NCI-H524 (cell line): ENCODE measurements around the gene SGSH.

ENCODE experiments used
- DNase-seq, 2 experiments: peaks; one replicate each; lab custom pipeline; 2025; lab: John Stamatoyannopoulos, UW

The SGSH gene

DNA sequence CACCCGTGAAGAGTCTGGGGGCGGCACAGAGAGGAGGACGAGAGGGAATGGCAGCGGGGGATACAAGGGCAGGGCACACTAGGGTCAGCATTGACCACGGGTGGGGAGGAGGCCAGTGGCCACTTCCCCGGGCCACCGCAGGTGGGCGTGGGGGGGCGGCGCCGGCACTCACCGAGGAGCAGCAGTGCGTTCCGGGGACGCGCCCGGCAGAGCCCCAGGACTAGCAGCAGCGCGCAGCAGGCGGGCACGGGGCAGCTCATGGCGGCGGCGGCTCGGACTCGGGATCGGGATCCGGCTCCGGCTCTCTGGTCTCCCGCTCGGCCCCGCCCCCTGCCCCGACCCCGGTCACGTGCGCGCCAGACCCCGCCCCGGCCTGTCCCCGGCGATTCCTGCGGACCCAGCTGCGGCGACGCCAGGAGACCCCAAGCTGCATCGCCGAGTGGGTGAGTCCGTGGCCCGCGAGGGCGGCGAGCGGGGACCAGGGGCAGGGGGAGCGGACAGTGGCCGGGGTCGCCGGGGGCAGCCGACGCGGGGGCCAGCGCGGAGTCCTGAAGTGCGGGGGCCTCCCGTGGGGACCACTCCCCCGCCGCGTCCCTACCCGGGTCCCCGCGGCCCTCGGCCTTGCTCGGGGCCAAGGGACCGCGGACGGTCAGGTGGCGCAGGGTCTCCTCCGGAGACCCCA, at the start of gene SGSH, which contains the start of gene SLC26A11:
Gene SGSH, minus strand, starts transcription at position 280 of the 682 bp plus-strand sequence. Its CDS starts 20 bp downstream, at position 260.
Gene SLC26A11, plus strand, starts transcription at position 374 of the 682 bp plus-strand sequence. CDS start 1,134 bp downstream, outside the sequence.
- DNase-seq, result peak; percentile 62 to 75

DNA sequence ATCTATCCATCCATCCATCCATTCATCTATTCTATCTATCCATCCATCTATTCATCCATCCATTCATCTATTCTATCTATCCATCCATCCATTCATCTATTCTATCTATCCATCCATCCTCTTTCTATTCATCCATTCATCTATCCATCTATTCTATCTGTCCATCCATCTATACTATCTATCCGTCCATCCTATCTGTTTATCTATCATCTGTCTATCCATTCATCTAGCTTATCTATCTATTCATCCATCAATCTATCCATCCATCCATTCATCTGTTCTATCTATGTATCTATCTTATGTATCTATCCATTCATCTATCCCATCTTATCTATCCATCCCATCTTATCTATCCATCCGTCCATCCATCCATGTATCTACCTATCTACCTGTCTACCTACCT, 49.3 kb upstream of the SGSH start:
- DNase-seq, result no peak

DNA sequence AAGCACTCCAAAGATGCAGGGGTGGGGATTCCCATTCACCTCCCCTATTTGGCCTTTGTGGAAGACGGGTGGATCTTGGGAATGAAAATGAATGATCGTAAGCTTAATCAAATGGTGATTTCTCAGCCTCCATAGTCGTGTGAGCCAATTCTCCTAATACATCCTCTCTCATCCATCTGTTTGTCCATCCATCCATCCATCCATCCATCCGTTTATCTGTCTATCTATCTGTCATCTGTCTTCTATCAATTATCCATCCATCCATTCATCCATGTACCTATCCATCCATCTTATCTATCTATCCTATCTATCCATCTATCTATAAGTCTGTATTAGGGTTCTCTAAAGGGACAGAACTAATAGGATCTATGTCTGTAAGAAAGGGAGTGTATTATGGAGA, 48.3 kb upstream of the SGSH start:
- DNase-seq, result no peak

DNA sequence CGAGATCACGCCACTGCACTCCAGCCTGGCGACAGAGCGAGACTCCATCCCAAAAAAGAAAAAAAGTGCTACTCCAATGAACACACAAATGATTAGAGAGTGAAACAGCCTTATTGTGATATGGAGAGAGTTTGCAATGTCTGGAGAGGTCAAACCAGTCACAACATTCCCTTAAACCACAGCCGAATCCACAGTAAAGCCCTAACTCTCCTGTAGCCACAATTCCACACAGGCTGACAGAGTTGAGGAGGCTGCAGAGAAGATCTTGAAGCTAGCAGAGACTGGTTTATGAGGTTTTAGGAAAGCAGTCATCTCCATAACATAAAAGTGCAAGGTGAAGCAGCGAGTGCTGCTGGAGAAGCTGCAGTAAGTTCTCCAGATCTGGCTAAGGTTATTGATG, 47.3 kb upstream of the SGSH start:
- no peak for DNase-seq

- no peak for DNase-seq
These were observed 45.3 kb upstream of the SGSH start for GRCh38 chr17:80265205-80266068.

DNA sequence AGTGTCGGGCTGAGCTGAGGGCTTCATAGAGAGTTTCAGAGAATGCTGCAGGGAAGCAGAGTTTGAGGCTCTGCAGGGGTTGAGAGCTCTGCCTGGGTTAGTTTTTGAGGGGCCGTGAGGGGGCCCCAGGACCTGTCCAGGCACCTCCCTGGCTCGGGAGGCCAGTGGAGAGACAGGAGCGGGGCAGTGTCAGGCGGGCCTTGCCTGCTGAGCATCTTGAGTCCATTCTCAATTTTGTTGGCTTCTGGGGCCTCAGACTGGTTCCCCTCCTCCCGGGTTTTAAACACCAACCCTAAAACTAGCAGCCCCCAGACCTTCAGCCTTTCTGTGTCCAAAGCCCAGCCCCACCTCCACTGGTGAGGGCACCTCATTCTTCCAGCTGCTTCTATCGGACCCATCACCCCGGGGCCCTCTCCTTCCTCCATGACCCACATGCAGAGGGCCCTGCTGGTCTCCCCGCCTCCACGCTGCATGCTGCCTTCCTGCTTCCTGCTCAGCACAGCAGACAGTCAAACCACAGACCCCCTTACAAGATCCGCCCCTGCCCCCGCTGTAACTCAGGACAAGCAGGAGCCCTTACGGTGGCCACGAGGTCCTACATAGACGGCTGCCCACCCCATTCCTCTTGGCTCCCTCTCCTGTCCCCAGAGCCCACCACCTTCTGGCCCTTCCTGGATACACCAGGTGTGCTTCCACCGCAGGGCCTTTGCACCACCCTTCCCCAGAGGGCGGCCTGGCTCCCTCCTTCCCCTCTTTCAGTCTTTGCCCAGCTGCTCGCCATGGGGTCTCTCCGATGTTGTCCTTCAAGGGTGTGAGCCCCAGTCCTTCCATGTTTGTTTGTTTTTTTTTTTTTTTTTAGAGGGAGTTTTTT, 44.3 kb upstream of the SGSH start:
- DNase-seq, result no peak

GRCh38 chr17:80263253-80264204, 43.4 kb upstream of the SGSH start:
- DNase-seq, result peak; percentile 96 to 98

DNA sequence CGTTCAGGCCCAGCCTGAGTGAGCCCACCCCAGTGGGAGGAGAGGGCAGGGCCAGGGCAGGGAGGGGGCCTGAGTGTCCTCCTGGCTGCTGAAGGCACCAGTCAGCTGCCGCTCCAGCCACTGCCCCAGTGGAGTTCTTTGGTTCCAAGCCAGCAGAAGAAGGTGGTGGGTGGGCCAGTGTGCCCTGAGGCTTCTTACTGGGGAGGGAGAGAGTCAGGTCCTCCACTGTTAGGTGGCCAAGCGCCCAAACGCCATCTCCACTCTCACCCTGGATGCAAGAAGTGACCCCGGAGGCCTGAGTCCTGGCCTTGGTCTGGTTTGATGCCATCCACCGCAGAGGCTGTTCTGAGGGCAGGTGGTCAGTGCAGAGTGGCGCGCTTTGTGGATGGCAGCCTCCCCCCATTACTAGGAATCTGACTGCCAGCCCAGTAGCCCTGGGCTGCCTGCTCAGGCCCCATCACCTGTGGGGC, 42.7 kb upstream of the SGSH start:
- DNase-seq, result no peak

DNA sequence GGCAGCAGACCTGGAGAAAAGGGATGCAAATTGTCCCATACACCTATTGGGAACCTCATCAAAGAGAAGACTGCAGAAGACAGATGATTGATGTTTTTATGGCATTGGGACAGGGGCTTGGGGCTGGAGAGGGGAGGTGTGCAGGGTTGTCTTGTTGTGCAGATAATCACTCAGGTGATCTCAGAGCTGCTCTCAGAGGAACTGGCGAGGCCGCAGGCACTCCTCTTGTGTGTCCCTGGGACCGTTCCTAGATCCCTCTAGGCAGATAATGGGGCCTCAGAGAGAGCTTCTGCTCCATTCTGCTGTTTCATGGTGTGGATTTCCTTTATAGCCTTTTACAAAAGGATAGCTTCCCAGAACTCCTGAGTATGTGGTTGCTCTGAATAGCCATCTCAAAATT, 42.2 kb upstream of the SGSH start:
- DNase-seq, result no peak

- DNase-seq, result no peak
These were observed 41.8 kb upstream of the SGSH start for GRCh38 chr17:80261895-80262279.

DNA sequence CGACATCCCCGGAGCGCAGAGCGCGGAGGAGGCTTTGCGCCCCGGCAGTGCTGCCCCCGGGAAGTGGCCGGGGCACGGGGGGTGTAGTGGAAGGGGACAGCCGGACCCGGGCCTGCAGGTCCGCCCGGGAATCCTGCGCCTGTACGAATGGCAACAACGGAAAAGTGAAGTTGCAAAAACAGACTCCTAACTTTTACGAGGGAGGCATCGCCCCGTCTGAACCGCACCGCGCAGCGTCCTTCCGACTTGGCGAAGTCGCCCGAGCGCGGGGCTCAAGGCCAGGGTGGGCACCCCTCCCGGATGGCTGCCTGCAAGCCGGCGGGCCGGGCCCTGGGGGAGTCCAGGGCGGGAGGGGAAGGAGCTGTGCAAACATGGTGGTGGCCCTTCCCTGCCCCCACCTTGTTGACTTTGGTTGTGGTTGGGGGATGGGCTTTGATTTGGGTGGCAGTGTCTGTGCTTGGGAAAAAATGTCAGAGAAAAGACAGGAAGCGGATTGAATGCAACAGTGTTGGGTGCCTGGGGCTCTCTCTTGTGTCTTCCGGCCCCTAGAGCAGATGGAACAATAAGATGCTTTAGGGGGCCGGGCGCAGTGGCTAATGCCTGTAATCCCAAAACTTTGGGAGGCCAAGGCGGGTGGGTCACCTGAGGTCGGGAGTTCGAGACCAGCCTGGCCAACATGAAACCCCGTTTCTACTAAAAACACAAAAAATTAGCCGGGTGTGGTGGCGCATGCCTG, 41.2 kb upstream of the SGSH start:
- peak; percentile 59 to 77 for DNase-seq

DNA sequence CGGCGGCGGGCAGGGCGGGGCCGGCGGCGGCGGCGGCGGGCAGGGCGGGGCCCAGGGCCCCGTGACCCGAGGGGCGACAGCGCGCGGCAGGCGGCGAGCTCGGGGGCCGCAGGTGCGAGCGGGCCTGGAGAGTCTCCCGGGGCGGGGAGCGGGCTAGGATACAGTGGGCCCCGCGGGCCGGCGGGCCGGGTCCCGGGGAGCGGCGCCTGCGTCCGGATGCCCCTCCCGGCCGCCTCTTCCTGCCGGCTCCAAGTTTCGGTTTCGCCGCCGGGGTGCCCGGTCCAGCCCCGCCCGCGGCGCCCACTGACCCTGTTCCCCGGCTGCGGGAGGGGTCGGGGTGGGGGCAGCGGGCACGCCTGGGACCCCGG, 40.6 kb upstream of the SGSH start, which contains the start of gene RNF213:
Gene RNF213, plus strand, starts transcription at position 62 of the 368 bp plus-strand sequence. CDS start 2,830 bp downstream, outside the sequence.
- DNase-seq, result peak; percentile 52 to 72

- peak; percentile 20 to 71 for DNase-seq
These were observed 40.0 kb upstream of the SGSH start for GRCh38 chr17:80260069-80260535.

GRCh38 chr17:80259457-80260068, 39.4 kb upstream of the SGSH start:
- DNase-seq, result no peak

- peak in 1 of 2 experiments; percentile 60 for DNase-seq
These were observed 38.2 kb upstream of the SGSH start for GRCh38 chr17:80258296-80258695.

DNA sequence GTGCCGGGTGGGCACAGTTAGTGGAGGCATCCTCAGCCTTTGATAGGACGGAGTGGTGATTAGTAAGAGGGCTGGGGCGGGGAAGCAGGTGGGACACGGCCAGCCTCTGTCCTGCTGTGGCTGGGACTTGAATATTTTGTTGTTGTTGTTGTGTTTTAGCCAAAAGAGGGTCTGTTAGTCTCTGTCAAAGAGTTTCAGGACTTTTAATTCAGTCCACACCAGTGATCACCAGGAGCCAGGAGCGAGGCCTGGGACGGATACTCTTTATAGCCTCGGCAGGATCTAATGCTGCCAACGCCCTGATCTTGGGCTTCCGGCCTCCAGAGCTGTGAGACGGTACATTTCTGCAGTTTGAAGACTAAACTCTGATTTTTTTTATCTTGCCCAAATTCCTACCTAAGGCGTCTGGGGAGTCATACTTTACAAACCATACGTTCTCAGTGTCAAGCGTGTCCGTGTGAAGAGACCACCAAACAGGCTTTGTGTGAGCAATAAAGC, 37.6 kb upstream of the SGSH start:
- DNase-seq, result no peak

GRCh38 chr17:80256034-80256350, 35.9 kb upstream of the SGSH start:
- DNase-seq, result no peak

DNA sequence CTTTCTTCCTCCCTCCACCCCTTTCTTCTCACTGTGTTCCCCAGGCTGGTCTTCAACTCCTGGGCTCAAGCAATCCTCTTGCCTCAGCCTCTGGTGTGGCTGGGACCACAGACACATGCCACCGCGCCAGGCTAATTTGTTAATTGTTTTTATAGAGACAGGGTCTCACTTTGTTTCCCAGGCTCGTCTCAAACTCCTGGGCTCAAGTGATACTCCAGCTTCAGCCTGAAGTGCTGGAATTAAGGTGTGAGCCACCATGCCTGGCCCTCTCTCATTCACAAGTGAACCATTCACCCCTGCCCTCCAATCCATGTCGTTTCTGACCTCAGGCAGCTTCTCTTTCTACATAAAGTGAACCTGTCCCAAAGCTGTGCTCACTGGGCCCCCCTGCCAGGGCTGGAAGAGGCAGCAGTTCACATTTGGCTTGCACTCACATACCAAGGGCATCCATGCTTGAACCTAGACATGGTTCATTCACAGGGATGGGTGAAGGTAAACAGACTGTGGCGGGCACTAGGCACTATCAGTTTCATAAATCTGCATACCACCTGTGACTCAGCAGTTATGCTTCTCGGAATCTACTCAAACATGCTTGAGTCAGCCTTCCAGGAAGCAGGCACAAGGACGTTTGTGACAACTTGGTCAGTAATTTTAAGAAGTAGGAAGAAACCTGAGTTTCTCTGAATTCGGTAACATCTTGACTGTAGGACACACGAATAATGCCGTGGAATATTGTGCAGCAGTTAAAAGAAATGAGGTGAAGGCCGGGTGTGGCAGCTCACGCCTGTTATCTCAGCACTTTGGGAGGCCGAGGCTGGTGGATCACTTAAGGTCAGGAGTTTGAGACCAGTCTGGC, 34.5 kb upstream of the SGSH start:
- peak in 1 of 2 experiments; percentile 28 for DNase-seq
